Ascending aorta (tissue), 2 donors: Measurements from ENCODE around the gene CNOT1. TPM values are rescaled to one million over a fixed set of nuclear protein-coding genes. Genes with fewer than 3 reads are reported as not detected.

Experiments used
- DNase-seq, 2 donors: peaks; one replicate each; pipeline ENCODE4 v3.0.0-alpha.2; 2019; ENCODE audit warnings: low spot score in 2 of 2
- H3K27ac ChIP-seq, 2 donors: fragments of 200-600 bp; sonication (generic); one replicate each; pipeline ENCODE4 v1.5.1; 2016 to 2017; ENCODE audit warnings: mild to moderate bottlenecking in 1 of 2
- H3K27me3 ChIP-seq: fragments of 200-600 bp; sonication (generic); one replicate; pipeline ENCODE4 v1.5.1; 2017
- H3K36me3 ChIP-seq, 2 donors: fragments of 200-600 bp; sonication (generic); one replicate each; pipeline ENCODE4 v1.5.1; 2016
- H3K4me1 ChIP-seq, 2 donors: fragments of 200-600 bp; sonication (generic); one replicate each; pipeline ENCODE4 v1.5.1; 2016 to 2017; ENCODE audit warnings: mild to moderate bottlenecking in 1 of 2
- H3K4me3 ChIP-seq, 2 donors: fragments of 200-600 bp; sonication (generic); one replicate each; pipeline ENCODE4 v1.5.1; 2016 to 2017; ENCODE audit warnings: mild to moderate bottlenecking in 1 of 2
- H3K9me3 ChIP-seq, 2 donors: fragments of 200-600 bp; sonication (generic); one replicate each; pipeline ENCODE4 v1.5.1; 2016
- CTCF ChIP-seq, 3 experiments: fragments of 200-600 bp in 2 of 3; fragments of 450-650 bp in 1 of 3; sonication (generic) in 2 of 3; IDR thresholded peaks; one replicate each; pipeline ENCODE4 v1.5.1; 2016 to 2019; ENCODE audit warnings: antibody characterized with exemption in 3 of 3, mild to moderate bottlenecking in 1 of 3, moderate library complexity in 1 of 3
- intact Hi-C: fragments of 100-400 bp; cut with DNase I; formaldehyde crosslinking; loops from one replicate; pipeline ENCODE4 v1.15.1; 2023
- total RNA-seq: library from RNA; depleted of rRNA; stranded (reverse); fragments of >200 nt; gene quantifications from one replicate; pipeline ENCODE4 v1.1.0, GENCODE V29; 2016

The CNOT1 gene
- total RNA-seq, 1 donor from 2014 or later, result 324 TPM

GRCh38 chr16:58500430-58501241 is 129.0 kb downstream of the CNOT1 start:
- Histone ChIP-seq H3K4me1 (peaks cover 3 to 13% of the 10 kb centered on the region in 2 donors), H3K27me3 (no peaks in the 10 kb centered on the region), H3K9me3 (no peaks in the 10 kb centered on the region), H3K36me3 (no peaks in the 10 kb centered on the region), H3K4me3 (peak overlapping the region; percentile 30 to 54), H3K27ac (no peak overlapping the region)
- no peak for TF ChIP-seq CTCF (IDR thresholded peaks at IDR 0.05)
- DNase-seq, result no peak
- intact Hi-C loops, result no loop called here

GRCh38 chr16:58499615-58500351 is 129.8 kb downstream of the CNOT1 start, which contains the start of gene NDRG4:
TSS of gene NDRG4 (plus strand) at chr16:58500143. CDS start at chr16:58500249, 106 bp downstream.
- no peaks in the 10 kb centered on the region for H3K36me3 ChIP-seq
- peaks cover 3 to 17% of the 10 kb centered on the region in 2 donors for H3K4me1 ChIP-seq
- intact Hi-C loops, result loop anchor here (5.0 kb wide), 1 partner anchor 133 kb away; no protein-coding TSS in a partner anchor
- DNase-seq, result peak in 1 of 2 donors; percentile 77
- H3K27ac ChIP-seq, result no peak within 1 kb of the TSS
- no peaks in the 10 kb centered on the region for H3K9me3 ChIP-seq
- TF ChIP-seq CTCF (IDR thresholded peaks at IDR 0.05), result no peak
- no peaks in the 10 kb centered on the region for H3K27me3 ChIP-seq
- H3K4me3 ChIP-seq, result peak within 1 kb of the TSS; percentile 30 to 54

- no peak for TF ChIP-seq CTCF (IDR thresholded peaks at IDR 0.05)
- no peak for DNase-seq
- Histone ChIP-seq H3K9me3 (no peaks in the 10 kb centered on the region), H3K4me3 (no peak overlapping the region), H3K36me3 (no peaks in the 10 kb centered on the region), H3K27me3 (no peaks in the 10 kb centered on the region), H3K4me1 (peaks cover 3 to 17% of the 10 kb centered on the region in 2 donors), H3K27ac (no peak overlapping the region)
- intact Hi-C loops, result loop anchor here (5.0 kb wide), 1 partner anchor 133 kb away; no protein-coding TSS in a partner anchor
Measured at GRCh38 chr16:58499092-58499511, 130.5 kb downstream of the CNOT1 start.

- intact Hi-C loops, result loop anchor here (5.0 kb wide), 1 partner anchor 134 kb away; no protein-coding TSS in a partner anchor
- no peaks in the 10 kb centered on the region for H3K9me3 ChIP-seq
- H3K4me1 ChIP-seq, result peaks cover 3 to 17% of the 10 kb centered on the region in 2 donors
- DNase-seq, result no peak
- H3K36me3 ChIP-seq, result no peaks in the 10 kb centered on the region
- no peaks in the 10 kb centered on the region for H3K27me3 ChIP-seq
- no peak overlapping the region for H3K4me3 ChIP-seq
- H3K27ac ChIP-seq, result no peak overlapping the region
- TF ChIP-seq CTCF (IDR thresholded peaks at IDR 0.05), result no peak
Measured at GRCh38 chr16:58498341-58499091, 131.1 kb downstream of the CNOT1 start.

- H3K9me3 ChIP-seq, result no peaks in the 10 kb centered on the region
- intact Hi-C loops, result loop anchor here (5.0 kb wide), 1 partner anchor 134 kb away; no protein-coding TSS in a partner anchor
- DNase-seq, result no peak
- H3K36me3 ChIP-seq, result no peaks in the 10 kb centered on the region
- no peak overlapping the region for H3K4me3 ChIP-seq
- TF ChIP-seq CTCF (IDR thresholded peaks at IDR 0.05), result no peak
- no peaks in the 10 kb centered on the region for H3K27me3 ChIP-seq
- no peak overlapping the region for H3K27ac ChIP-seq
- H3K4me1 ChIP-seq, result peaks cover 3 to 17% of the 10 kb centered on the region in 2 donors
Measured at GRCh38 chr16:58497935-58498334, 131.7 kb downstream of the CNOT1 start.
